Measurements from ENCODE around the gene ZNF239.
A peak's percentile ranks its signal among the peaks of the same experiment; 100 is the strongest.
"Not testable (repeated sequence)": the region's sequence is repeated elsewhere in the genome, so short reads cannot be mapped to it uniquely, and the experiment has no call there.

The ZNF239 gene

DNA sequence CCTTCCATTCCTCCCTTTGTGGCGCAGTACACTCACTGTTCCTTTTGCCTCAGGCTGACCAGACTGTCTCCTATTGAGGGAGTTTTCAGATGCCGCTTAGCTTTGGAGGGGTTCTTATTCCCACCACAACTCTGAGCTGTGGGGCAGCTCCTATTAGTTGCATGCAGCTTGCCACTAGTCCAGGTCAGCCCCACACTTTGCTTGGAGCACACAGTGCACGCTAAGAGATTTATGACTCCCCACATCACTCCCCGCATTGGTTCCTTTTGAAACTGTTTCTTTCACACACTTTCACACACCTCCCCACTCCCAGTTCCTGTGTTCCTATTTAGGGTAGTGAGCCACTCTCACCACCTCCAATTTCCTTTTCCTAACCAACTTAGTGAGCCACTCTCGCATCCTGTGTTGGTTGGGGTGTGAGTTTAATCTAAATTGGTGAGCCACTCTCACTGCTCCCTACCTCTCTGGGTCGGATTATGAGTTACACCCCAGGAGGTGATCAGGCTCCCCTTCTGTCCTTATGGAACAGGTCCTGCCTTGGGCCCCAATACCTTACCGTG is 21.4 kb upstream of the ZNF239 start:
- DNase-seq (ENCODE audit: low spot score in 2 of 2) (no peak), ATAC-seq (ENCODE audit: low read depth) (no peak)
- H3K4me1 Mint-ChIP-seq, result peaks cover 20% of the 10 kb centered on the region
- H3K27ac Mint-ChIP-seq, result peak overlapping the region; percentile 78
- peaks cover 5% of the 10 kb centered on the region for H3K36me3 Mint-ChIP-seq
- peaks cover 1% of the 10 kb centered on the region for H3K27me3 Mint-ChIP-seq
- H3K9me3 Mint-ChIP-seq, result peaks cover 6% of the 10 kb centered on the region
- H3K4me3 Mint-ChIP-seq, result peak overlapping the region; percentile 91

DNA sequence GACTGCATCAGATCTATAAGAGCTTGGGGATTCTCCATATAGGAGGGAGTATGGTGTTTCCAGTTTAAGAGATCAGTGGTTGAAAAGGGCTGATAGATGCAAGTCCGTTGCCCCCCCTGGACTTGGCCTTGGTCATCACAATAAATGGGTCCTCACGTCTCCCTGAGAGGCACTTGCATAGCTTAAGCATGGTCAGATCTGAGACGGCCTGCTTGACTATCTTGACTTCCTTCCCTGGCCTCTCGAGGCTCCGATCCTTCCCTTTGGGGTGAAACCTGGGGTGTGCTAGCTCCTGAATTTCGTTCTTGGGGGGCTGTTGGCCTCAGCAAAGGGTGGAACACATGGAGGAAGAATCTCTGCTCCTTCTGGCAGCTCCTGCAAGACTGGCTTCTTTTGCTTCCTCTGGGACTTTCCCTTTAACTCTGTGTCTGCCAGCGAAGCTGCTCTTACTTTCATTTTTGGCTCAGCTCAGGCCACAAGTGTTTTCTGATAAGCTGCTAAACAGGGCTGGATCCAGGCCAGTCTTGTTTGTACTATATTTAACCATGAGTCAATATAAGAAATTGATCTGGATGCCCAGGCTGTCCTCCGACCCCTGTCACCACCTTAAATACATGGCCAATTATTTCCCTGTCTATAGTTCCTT is 20.7 kb upstream of the ZNF239 start:
- peaks cover 6% of the 10 kb centered on the region for H3K9me3 Mint-ChIP-seq
- H3K27ac Mint-ChIP-seq, result peak overlapping the region; percentile 78
- peaks cover 20% of the 10 kb centered on the region for H3K4me1 Mint-ChIP-seq
- peaks cover 6% of the 10 kb centered on the region for H3K36me3 Mint-ChIP-seq
- H3K4me3 Mint-ChIP-seq, result peak overlapping the region; percentile 91
- H3K27me3 Mint-ChIP-seq, result peaks cover 1% of the 10 kb centered on the region
- peak; percentile 95 for ATAC-seq (ENCODE audit: low read depth)
- peak; percentile 12 to 25 for DNase-seq (ENCODE audit: low spot score in 2 of 2)

DNA sequence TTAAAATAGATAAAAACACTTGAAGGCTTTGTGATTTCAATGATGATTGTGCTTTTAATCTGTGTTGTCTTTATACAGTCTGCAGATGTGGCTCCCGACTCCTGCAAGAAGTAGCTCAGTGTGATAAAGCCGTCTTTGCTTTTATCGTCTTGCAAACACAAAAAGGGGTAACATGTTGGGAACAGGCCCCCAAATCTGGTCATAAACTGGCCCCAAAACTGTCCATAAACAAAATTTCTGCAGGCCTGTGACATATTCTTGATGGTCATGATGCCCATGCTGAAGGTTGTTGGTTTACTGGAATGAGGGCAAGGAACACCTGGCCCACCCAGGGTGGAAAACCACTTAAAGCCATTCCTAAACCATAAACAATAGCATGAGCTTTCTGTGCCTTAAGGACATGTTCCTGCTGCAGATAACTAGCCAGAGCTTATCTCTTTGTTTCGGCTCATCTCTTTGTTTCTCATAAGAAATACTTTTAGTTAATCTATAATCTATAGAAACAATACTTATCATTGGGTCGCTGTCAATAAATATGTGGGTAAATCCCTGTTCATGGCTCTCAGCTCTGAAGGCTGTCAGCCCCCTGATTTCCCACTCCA is 17.0 kb upstream of the ZNF239 start:
- Mint-ChIP-seq H3K36me3 (peaks cover 6% of the 10 kb centered on the region), H3K27me3 (peaks cover 5% of the 10 kb centered on the region), H3K9me3 (peaks cover 6% of the 10 kb centered on the region), H3K4me1 (peaks cover 20% of the 10 kb centered on the region), H3K27ac (no peak overlapping the region), H3K4me3 (no peak overlapping the region)
- DNase-seq (ENCODE audit: low spot score in 2 of 2) (no peak), ATAC-seq (ENCODE audit: low read depth) (no peak)

DNA sequence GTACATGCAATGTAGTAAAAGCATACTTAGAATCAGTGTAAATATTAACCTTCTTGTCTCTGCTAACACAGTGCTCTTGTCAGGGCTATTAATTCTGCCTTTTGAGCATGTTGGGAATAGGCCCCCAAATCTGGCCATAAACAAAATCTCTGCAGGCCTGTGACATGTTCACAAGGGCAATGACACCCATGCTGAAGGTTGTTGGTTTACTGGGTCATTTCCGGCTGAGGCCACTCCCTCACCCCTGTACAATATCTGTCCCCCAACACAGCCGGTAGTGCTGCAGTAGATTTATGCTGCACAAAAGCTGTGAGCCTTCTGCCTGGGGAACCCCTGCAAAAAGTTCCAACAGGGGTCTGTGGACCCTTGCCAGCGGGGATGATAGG is 12.3 kb upstream of the ZNF239 start:
- H3K27ac Mint-ChIP-seq; DNase-seq (ENCODE audit: low spot score in 2 of 2); H3K4me1 Mint-ChIP-seq; H3K36me3 Mint-ChIP-seq; ATAC-seq (ENCODE audit: low read depth); H3K27me3 Mint-ChIP-seq; H3K4me3 Mint-ChIP-seq; H3K9me3 Mint-ChIP-seq: not testable (repeated sequence)

DNA sequence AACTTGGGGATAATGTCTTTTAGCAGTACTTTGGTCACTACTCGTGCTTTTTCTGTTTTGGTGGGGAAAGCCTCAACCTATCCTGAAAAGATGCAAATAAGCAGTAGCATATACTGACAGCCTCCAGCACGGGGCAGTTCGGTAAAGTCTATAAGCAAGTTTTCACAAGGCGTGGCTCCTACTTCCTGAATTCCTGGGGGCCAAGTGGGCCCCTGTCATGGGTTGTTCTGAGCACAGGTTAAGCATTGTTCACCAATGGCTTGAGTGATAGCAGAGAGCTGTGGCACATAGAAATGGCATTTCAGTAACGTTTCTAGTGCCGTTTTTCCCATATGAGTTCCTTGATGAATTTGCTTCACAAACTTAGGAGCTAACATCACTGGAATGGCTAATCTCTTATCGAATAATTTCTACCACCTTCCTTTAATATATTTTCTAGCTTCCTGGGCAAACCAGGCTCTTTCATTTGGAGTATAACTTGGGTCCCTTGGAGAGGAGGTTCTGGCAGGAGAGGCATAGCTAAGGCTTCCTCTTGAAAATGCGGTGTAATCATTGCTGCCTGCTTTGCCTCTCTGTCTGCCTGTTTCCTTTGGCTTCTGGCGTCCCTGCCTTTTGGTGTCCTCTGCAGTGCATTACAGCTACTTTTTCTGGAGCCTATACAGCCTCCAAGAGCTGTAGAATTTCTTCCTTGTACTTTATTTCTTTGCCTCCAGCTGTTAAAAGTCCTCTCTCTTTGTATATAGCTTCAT is 11.7 kb upstream of the ZNF239 start:
- H3K4me3 Mint-ChIP-seq, result no peak overlapping the region

DNA sequence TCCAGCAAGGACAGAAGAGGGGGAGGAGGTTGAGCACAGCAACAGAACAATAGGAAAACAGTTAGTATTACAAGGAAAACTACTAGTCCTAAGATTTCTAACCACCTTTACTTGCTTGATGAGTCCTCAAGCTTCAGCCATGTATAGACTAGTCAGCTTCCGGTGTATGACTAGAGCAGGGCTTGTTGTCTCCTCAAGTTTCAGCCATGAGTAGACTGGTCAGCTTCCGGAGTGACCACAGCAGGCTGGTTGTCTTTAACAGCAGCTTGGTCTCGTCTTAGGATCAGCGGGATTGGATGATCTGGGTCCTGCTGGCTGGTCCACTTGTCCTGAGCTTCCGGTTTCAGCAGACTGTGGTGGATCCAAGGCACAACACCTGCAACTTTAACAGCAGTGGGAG is 10.6 kb upstream of the ZNF239 start:
- Mint-ChIP-seq H3K9me3 (no peaks in the 10 kb centered on the region), H3K36me3 (no peaks in the 10 kb centered on the region), H3K4me1 (no peaks in the 10 kb centered on the region), H3K27me3 (peaks cover 8% of the 10 kb centered on the region), H3K4me3 (no peak overlapping the region), H3K27ac (no peak overlapping the region)
- DNase-seq (ENCODE audit: low spot score in 2 of 2), result no peak
- no peak for ATAC-seq (ENCODE audit: low read depth)

More for the DNA sequence above, 11.7 kb upstream of the ZNF239 start:
- Mint-ChIP-seq H3K27me3 (peaks cover 8% of the 10 kb centered on the region), H3K27ac (no peak overlapping the region), H3K4me1 (no peaks in the 10 kb centered on the region), H3K36me3 (peaks cover 1% of the 10 kb centered on the region), H3K9me3 (no peaks in the 10 kb centered on the region)
- DNase-seq (ENCODE audit: low spot score in 2 of 2) (no peak), ATAC-seq (ENCODE audit: low read depth) (no peak)

DNA sequence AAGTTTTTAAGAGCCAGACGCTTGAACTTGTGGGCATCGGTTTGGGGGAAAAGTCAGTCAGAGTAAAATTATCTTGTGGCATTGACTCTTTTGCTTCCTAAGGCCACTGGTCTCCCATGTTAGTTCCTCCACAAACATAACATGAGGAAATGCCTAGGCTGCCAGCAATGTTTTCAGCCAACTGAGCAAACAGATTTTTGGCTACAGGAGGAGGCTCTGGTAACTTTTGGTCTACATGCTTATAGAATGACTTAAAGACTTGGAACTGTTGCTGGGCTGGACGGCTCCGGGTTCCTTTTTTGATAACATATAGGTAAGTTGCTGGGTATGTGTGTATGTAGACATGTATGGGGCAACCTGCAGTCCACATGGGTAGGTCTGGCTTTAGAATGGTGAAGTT is 9.6 kb upstream of the ZNF239 start:
- Mint-ChIP-seq H3K4me3 (no peak overlapping the region), H3K27ac (no peak overlapping the region), H3K9me3 (no peaks in the 10 kb centered on the region), H3K4me1 (no peaks in the 10 kb centered on the region), H3K27me3 (peaks cover 4% of the 10 kb centered on the region), H3K36me3 (no peaks in the 10 kb centered on the region)
- no peak for ATAC-seq (ENCODE audit: low read depth)
- no peak for DNase-seq (ENCODE audit: low spot score in 2 of 2)

DNA sequence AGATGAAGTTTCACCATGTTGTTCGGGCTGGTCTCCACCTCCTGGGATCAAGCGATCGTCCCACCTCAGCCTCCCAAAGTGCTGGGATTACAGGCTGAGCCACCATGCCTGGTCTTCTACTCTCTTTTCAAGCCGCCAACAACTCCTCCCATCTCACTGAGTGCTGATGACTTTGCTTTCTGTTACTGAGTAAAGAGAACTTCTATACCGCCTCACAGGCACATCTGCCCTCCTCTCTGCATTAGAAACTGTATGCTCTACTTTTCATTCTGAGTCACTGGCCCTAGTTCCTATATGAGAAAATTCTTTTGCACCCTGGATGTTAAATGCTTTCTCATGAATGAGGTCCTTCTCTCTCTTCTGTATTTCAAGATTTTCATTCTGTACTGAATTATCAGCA is 2.2 kb upstream of the ZNF239 start:
- no peak overlapping the region for H3K4me3 Mint-ChIP-seq
- H3K9me3 Mint-ChIP-seq, result peaks cover 7% of the 10 kb centered on the region
- peaks cover 13% of the 10 kb centered on the region for H3K4me1 Mint-ChIP-seq
- peaks cover 2% of the 10 kb centered on the region for H3K27me3 Mint-ChIP-seq
- H3K27ac Mint-ChIP-seq, result no peak overlapping the region
- ATAC-seq (ENCODE audit: low read depth), result no peak
- DNase-seq (ENCODE audit: low spot score in 2 of 2), result no peak
- H3K36me3 Mint-ChIP-seq, result peaks cover 2% of the 10 kb centered on the region

DNA sequence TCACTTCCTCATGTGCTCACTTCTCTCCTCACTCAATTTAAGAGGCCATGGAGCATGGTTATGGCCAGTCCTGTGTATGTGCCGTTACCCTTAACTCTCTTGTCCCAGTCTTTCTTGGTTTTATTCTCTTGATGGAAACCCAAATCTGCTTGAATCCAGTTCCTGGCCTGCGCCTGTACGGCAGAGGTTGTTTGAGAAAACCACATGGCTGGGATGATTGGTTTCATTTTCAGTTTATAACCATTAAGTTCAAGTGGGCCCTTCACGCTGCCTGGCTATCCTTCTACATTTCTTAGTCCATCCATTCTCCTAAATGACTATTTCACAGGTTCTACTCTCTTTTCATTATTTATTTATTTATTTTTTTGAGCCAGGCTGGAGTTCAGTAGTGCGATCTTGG is 1.6 kb upstream of the ZNF239 start:
- H3K9me3 Mint-ChIP-seq, result peaks cover 7% of the 10 kb centered on the region
- DNase-seq (ENCODE audit: low spot score in 2 of 2), result no peak
- peaks cover 2% of the 10 kb centered on the region for H3K36me3 Mint-ChIP-seq
- H3K4me1 Mint-ChIP-seq, result peaks cover 17% of the 10 kb centered on the region
- ATAC-seq (ENCODE audit: low read depth), result no peak
- peak overlapping the region; percentile 65 for H3K4me3 Mint-ChIP-seq
- no peaks in the 10 kb centered on the region for H3K27me3 Mint-ChIP-seq
- no peak overlapping the region for H3K27ac Mint-ChIP-seq

DNA sequence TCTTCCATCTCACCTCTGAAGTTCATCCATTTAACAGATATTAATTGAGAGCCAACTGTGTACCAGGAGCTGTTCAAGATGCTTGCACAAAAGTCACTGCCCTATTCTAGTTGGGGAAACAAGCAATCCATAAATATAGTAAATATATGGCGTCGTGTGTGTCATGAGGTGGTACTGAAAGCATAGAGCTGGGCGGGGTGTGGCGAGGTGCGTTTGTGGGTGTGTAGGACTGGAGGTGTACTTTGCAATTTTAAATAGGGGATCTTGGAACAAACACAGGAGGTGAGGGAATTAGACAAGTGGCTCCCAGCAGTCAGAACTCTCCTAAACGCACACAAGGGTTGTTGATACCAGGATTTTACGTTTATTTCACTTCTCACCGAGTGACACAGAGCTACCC is 490 bp upstream of the ZNF239 start:
- H3K27ac Mint-ChIP-seq, result peak overlapping the region; percentile 82
- no peak for ATAC-seq (ENCODE audit: low read depth)
- peak overlapping the region; percentile 94 for H3K4me3 Mint-ChIP-seq

DNA sequence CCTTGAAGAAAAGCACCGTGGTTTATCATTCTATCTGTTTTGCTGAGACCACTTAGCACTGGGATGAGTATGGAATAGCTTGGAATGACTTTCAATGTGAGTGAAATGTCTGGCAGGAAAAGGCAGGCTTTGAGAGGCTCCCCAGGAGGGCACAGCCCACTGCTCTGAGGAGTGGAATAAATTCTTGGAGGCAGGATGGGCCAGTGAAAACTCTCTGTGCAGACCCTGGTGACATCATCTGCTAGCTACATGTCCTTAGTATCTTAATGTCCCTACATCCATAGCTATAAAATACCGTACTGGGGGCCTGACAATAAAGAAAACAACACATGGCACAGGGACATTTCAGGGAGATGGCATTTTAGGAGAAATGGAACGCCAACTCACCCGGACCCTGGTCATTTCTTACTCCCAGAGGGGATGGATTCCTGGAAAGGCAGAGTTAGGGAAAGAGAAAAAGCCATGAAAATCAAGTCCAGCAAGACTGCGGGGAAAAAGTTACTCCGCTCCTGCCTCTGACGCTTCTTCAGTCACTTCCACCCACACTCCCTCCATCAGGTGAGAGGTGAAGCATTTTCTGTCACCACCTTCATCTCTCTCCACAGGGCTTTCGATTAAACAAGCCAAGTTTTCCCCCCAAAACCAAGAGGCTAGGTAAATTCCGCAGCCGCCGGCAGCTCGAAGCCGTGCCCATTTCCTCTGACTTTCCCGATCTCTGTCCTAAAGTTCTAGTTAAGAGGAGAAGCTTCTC is 991 bp downstream of the ZNF239 start:
- Mint-ChIP-seq H3K36me3 (peaks cover 7% of the 10 kb centered on the region), H3K27ac (peak overlapping the region; percentile 82), H3K4me1 (peaks cover 22% of the 10 kb centered on the region), H3K27me3 (no peaks in the 10 kb centered on the region), H3K9me3 (peaks cover 9% of the 10 kb centered on the region), H3K4me3 (peak overlapping the region; percentile 55)
- DNase-seq (ENCODE audit: low spot score in 2 of 2) (no peak), ATAC-seq (ENCODE audit: low read depth) (no peak)

More for the DNA sequence above, 490 bp upstream of the ZNF239 start:
- Mint-ChIP-seq H3K4me1 (peaks cover 22% of the 10 kb centered on the region), H3K36me3 (peaks cover 7% of the 10 kb centered on the region), H3K27me3 (no peaks in the 10 kb centered on the region), H3K9me3 (peaks cover 9% of the 10 kb centered on the region)
- DNase-seq (ENCODE audit: low spot score in 2 of 2), result no peak

DNA sequence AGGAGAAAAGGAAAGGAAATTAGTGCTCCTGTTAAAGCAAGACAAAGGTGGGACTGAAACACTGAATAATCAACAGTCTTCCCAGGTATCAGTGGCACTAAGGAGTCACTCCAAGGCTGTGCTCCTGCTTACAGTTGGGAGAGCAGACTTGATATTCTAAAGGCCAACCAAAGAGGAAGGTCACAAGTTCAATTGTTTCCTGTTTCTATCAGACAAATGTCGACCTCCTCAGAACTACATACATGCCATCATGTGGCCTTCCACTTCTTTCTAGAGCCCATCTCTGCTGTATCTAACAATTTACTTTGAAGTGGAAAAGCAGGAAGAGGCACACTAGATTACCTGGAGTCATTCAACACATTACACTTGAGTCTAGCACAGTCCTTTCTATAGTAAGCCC is 3.4 kb downstream of the ZNF239 start:
- H3K36me3 Mint-ChIP-seq, result peaks cover 15% of the 10 kb centered on the region
- H3K9me3 Mint-ChIP-seq, result peaks cover 8% of the 10 kb centered on the region
- ATAC-seq (ENCODE audit: low read depth) (no peak), DNase-seq (ENCODE audit: low spot score in 2 of 2) (no peak)
- H3K27me3 Mint-ChIP-seq, result no peaks in the 10 kb centered on the region
- H3K4me3 Mint-ChIP-seq, result no peak overlapping the region
- peak overlapping the region; percentile 9 for H3K27ac Mint-ChIP-seq
- H3K4me1 Mint-ChIP-seq, result peaks cover 21% of the 10 kb centered on the region

DNA sequence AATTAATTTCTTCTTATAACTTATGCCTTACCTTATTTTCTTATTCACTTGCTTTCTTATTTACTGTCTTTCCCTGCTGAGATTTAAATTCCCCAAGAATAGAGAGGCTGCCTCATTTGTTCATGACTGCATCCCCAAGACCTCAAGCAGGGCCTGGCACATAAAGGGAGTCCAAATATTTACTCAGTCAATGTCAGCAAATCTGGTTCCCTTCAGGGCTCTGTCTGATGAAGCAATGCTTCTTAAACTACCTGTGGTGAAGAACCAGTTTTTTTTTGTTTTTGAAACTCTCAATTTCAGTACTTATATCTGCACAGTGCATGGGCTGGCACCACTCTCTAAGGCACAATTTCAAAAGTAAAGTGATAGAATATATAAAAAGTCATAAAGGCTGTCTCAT is 4.7 kb downstream of the ZNF239 start:
- Mint-ChIP-seq H3K9me3 (peaks cover 6% of the 10 kb centered on the region), H3K4me3 (no peak overlapping the region), H3K4me1 (peaks cover 15% of the 10 kb centered on the region), H3K36me3 (peaks cover 16% of the 10 kb centered on the region), H3K27ac (no peak overlapping the region), H3K27me3 (no peaks in the 10 kb centered on the region)
- no peak for DNase-seq (ENCODE audit: low spot score in 2 of 2)
- no peak for ATAC-seq (ENCODE audit: low read depth)

DNA sequence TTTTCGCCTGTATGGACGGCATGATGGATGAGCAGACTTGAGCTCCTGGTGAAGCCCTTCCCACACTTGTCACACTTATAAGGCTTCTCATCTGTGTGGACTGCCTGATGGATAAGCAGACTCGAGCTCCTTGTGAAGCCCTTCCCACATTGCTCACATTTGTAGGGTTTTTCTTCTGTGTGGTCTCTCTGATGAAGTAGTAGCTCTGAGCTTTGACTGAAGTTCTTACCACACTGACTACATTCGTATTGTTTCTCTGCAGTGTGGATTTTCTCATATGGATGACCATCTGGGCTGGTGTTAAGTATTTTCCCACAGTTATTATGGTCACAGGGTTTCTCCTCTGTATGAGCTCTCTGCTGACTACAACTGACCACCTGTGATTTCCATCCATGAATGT is 17.2 kb downstream of the ZNF239 start:
- Mint-ChIP-seq H3K36me3 (peaks cover 53% of the 10 kb centered on the region), H3K27ac (no peak overlapping the region), H3K9me3 (peaks cover 25% of the 10 kb centered on the region), H3K4me3 (no peak overlapping the region), H3K27me3 (no peaks in the 10 kb centered on the region), H3K4me1 (no peaks in the 10 kb centered on the region)
- ATAC-seq (ENCODE audit: low read depth) (no peak), DNase-seq (ENCODE audit: low spot score in 2 of 2) (no peak)

Data from memory B cell (primary cell).